Stimulated activated CD8-positive, alpha-beta memory T cell treated with anti-CD3 and anti-CD28 coated beads, Interleukin-7, amount 100 ng/mL, for 4 hours (primary cell): ENCODE data around the gene ZSCAN9.

Source experiments
- DNase-seq, 2 donors: peaks; one replicate each; pipeline ENCODE4 v3.0.0-alpha.2; 2020; ENCODE audit warnings: low read depth in 2 of 2

Gene ZSCAN9

DNA sequence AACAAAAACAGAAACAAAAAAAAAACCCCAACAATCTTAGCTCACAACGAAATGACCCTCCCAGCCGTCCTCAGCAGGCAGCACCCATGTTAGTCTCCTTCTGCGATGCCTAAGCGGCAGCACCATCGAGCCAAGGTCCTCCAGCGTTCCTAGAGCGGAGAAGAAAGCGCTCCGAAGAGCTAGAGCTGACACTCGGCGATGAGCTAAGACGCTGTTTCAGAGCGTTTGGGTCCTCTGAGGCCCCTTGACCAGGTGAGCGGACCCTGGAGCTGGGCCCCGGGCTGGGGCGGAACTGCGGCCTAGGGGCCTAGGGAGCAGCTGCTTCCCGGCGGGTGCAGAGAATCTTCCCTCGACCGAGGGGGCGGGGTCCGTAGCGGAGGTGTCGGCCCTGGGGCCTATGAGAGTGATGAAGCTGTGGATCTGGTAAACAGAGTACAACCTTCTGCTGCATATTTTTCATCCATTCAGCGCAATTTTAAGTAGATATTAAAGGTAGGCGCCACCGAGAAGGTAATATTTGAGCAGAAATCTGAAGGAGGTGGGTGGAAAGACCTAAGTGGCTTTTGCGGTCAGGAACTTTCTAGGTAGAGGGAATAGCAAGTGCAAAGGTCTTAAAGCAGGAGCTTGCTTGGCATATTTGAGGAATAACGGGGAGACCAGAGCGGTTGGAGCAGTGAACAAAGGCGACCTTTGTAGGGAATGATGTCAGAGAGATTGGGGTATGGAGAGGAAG is 42.1 kb downstream of the ZSCAN9 start, which contains the start of gene ZSCAN26:
Gene ZSCAN26, plus strand, starts transcription at position 182 of the 733 bp plus-strand sequence. CDS start 4,777 bp downstream, outside the sequence.
- DNase-seq: peak; percentile 76 to 77

DNA sequence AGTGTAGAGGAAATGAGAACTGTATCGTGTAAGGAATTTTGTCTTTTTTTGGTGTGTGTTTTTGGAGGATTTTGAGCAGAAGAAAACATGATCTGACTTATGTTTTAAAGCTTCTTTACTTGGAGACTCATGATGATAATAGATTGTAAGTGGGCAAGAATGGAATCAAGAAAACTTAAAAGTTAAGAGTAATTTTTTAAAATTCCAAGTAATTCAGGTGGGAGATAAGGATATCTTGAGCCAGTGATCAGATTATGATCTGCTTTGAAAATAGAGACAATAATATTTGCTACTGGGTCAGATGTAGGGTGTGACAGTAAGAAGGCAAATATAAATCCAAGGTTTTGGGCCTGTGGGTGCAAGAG is 42.6 kb downstream of the ZSCAN9 start:
- no peak for DNase-seq

DNA sequence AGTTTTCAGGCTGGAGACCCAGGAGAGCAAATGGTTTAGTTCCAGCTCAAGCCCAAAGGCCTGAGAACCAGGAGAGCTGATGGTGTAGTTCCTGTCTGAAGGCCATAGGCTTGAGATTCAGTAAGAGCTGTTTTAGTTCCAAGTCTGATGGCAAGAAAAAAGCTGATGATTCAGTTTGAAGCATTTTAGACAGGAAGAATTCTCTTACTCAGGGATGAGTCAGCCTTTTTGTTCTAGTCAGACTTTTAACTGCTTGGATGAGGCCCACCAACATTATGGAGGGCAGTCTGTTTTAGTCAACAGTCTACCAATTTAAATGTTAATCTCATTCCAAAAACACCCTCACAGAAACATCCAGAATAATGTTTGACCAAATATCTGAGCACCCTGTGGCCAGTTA is 44.4 kb downstream of the ZSCAN9 start:
- DNase-seq: no peak

- DNase-seq: no peak
These were observed 49.8 kb downstream of the ZSCAN9 start for GRCh38 chr6:28274888-28275287.

GRCh38 chr6:28277746-28278145 is 52.7 kb downstream of the ZSCAN9 start:
- no peak for DNase-seq

DNA sequence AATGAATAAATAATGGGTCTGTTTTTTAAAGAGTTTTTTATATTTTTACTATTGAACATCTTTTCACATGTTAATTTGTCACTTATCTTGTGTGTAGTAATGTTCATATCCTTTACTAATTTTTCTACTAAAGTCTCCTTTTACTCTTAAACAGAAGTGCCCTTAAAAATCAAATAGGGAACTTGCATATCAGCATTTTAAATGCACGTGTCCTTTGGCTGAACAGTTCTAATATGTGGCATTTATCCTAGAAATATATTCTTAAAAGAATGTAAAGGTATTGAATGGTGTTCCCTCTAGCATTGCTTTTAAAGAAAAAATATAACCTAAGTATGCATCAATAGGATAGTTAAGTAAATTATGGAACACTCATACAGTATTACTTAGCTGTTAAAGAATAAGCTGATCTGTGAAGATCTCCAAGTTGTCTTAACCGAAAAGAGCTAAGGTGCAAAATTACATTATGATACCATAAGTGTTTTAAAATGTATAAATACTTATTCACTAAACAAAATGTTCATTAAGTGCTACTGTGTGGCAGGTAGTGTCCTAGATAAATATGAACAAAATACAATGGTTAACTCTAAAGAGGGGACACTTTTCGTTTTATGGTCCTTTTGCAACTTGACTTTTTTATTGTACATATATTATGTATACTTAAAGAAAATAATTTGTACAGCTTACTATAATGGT is 55.7 kb downstream of the ZSCAN9 start:
- no peak for DNase-seq

DNA sequence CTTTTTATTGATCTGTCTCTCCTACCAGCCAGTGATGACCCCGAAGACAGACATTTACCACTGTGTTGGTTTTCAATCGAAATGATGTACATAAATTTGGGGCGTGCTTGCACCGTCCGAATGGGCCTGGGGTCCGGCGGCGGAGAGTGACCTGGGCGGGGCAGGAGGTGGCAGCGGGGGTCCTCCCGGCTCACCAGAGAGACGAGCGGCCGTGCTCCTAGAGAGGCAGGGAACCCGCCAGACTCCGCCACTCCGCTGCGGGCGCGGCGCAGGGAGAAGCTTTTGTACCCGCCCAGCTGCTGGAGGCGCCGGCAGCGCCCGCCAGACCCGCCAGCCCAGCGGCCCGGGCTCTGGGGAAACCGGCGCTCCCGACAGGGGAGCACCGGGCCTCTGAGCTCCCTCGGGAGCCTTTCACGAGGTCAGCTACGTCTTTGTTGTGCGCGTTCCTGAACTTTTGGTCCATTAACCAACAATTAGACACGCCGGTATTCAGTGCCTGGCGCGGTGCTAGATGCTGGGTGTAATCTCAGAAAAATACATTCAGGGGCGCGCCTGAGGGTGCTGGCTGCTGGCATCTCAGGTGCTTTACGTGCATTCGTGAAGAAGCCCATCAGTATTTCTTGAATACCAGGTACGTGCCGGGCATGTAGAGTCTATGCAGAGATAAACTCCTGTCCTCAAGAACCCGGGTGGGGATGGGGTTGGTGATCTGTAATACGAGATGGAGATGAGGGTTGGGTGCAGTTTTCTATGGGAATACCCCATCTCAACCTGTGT is 56.4 kb downstream of the ZSCAN9 start, which contains the start of gene PGBD1:
Gene PGBD1, plus strand, starts transcription at position 285 of the 777 bp plus-strand sequence. CDS start 2,242 bp downstream, outside the sequence.
- DNase-seq: peak in 1 of 2 donors; percentile 36

DNA sequence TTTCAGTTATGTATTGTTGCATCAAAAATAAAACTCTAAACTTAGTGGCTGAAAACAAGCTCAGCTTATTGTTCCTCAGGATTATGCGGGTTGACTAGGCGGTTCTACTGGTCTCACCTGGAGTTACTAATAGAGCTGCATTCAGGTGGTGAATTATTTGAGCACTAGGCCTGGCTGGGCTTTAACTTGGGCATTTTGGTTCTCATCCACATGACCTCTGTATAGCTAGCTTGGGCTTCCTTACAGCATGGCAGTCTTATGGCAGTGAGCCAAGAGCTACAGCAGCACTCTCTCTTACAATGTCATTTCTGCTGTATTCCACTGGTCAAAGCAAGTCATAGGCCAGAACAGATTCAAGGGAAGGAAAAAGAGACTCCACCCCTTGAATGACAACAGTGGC is 57.9 kb downstream of the ZSCAN9 start:
- no peak for DNase-seq
